ENCODE measurements around the gene TSC2. TPM values are rescaled to one million over a fixed set of nuclear protein-coding genes. Genes with fewer than 3 reads are reported as not detected.

Gene TSC2
- total RNA-seq, 2 donors from 2014 or later: 86.3 to 168 TPM

DNA sequence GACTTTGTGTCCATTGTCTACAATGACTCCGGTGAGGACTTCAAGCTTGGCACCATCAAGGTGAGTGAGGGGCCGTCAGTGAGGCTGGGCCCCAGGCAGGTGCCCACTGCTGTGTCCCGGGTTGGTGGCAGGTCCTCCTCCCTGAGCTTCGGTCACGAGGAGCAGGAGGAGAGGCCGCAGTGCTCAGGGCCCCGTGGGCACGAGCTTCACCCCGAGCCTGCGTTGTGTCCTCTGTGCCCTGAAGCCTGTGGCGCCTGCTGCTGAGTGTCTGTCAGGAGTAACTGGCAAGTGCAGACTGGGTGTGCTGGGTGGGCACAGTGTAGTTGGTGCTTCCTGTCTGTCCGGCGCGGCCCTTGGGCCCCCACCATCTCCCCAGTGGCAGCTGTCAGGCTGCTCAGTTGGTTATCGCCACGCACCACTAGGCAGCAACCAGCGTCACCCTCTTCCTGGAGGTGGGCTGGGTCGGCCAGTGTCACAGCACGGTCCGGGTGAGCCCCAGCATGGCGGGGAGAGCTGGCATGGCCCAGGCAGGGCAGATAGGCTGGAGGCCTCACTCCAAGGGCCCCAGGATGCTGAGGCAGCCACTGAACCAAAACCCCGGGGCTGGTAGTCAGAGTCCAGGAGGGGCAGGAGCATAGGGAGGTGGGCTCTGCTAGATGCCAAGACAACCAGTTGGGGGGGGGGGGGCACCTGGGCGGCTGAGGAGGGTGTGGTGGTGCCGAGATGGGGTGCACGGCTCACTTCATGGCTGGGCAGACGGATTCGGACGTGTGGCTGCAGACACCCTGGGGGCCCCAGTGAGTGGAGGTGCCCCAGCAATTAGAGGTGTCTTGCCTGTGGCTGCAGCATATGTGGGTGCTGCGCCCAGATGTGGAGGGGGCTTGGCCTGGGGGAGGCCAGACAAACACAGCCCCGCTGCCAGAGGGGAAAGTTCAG is 39.3 kb downstream of the TSC2 start:
- Histone ChIP-seq H3K36me3 (peaks cover 0 to 21% of the 10 kb centered on the region in 2 donors), H3K27ac (peak overlapping the region; percentile 88 to 92), H3K4me3 (no peak overlapping the region), H3K4me1 (replicated peaks) (peaks cover 35% of the 10 kb centered on the region), H3K27me3 (replicated peaks; ENCODE audit: insufficient read depth) (no peaks in the 10 kb centered on the region), H3K9me3 (no peaks in the 10 kb centered on the region)
- 88% methylated on average over 29 of the region's 30 CpGs for WGBS
- TF ChIP-seq, protein P1, sequence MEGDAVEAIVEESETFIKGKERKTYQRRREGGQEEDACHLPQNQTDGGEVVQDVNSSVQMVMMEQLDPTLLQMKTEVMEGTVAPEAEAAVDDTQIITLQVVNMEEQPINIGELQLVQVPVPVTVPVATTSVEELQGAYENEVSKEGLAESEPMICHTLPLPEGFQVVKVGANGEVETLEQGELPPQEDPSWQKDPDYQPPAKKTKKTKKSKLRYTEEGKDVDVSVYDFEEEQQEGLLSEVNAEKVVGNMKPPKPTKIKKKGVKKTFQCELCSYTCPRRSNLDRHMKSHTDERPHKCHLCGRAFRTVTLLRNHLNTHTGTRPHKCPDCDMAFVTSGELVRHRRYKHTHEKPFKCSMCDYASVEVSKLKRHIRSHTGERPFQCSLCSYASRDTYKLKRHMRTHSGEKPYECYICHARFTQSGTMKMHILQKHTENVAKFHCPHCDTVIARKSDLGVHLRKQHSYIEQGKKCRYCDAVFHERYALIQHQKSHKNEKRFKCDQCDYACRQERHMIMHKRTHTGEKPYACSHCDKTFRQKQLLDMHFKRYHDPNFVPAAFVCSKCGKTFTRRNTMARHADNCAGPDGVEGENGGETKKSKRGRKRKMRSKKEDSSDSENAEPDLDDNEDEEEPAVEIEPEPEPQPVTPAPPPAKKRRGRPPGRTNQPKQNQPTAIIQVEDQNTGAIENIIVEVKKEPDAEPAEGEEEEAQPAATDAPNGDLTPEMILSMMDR (IDR thresholded peaks at IDR 0.05): no peak
- TF ChIP-seq POLR2A (IDR thresholded peaks at IDR 0.05) (no peak), POLR2AphosphoS5 (IDR thresholded peaks at IDR 0.05) (no peak)
- no peak for DNase-seq (ENCODE audit: low spot score)
- intact Hi-C loops (cut with DNase I): no loop called here

DNA sequence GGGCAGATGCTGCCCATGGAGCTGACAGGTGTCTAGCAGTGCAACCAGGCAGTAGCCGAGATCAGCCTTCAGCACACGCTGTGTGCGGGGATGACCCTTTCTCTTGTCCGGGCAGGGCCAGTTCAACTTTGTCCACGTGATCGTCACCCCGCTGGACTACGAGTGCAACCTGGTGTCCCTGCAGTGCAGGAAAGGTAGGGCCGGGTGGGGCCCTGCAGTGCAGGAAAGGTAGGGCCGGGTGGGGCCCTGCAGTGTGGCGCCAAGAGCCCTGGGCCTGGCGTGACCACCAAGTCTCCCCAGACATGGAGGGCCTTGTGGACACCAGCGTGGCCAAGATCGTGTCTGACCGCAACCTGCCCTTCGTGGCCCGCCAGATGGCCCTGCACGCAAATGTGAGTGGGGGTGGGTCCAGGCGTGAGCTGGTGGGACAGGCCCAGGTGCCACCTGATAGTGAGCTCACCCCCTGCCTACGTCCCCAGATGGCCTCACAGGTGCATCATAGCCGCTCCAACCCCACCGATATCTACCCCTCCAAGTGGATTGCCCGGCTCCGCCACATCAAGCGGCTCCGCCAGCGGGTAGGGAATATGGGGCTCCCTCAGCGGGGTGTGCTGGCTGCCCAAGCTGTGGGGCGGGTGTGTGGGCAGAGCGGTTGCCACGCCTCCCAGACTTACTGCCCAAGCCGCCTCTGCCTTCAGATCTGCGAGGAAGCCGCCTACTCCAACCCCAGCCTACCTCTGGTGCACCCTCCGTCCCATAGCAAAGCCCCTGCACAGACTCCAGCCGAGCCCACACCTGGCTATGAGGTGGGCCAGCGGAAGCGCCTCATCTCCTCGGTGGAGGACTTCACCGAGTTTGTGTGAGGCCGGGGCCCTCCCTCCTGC is 40.2 kb downstream of the TSC2 start:
- TF ChIP-seq POLR2A (IDR thresholded peaks at IDR 0.05) (no peak), POLR2AphosphoS5 (IDR thresholded peaks at IDR 0.05) (no peak)
- TF ChIP-seq, protein P1 (IDR thresholded peaks at IDR 0.05): no peak
- WGBS: 81% methylated on average over 40 of the region's 41 CpGs
- Histone ChIP-seq H3K27me3 (replicated peaks; ENCODE audit: insufficient read depth) (no peaks in the 10 kb centered on the region), H3K36me3 (peaks cover 0 to 24% of the 10 kb centered on the region in 2 donors), H3K27ac (peak overlapping the region in 1 of 2 donors; percentile 92), H3K9me3 (no peaks in the 10 kb centered on the region), H3K4me3 (no peak overlapping the region), H3K4me1 (replicated peaks) (peaks cover 32% of the 10 kb centered on the region)
- no peak for DNase-seq (ENCODE audit: low spot score)
- intact Hi-C loops (cut with DNase I): no loop called here

DNA sequence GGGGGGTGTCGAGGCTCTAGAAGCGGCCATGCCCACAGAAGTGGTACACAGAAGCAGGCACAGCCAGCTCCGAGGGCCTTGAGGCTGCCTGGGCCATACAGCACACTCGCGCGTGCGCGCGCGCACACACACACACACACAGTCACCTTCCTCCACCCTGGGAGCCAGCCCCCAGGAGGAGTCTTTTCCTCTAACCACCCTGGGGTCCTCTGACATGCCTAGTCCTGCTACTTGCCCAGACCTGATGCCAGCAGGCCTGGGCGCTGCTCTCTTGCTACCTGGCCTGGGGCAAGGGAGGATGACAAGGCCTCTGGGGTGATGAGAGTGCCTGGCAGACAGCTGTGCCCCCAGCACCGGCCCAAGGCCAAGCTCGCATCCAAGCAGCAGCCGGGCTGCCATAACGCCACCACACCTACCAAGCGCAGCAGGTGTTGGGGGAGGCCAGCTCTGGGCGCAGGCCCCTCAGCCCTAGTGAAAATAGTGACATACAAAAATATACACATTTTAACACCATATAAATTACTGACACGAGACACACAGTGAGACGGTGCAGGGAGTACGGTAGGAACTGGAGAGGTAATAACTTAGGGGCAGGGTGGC is 41.1 kb downstream of the TSC2 start:
- Histone ChIP-seq H3K4me1 (replicated peaks) (peaks cover 32% of the 10 kb centered on the region), H3K27ac (peak overlapping the region in 1 of 2 donors; percentile 77), H3K27me3 (replicated peaks; ENCODE audit: insufficient read depth) (no peaks in the 10 kb centered on the region), H3K4me3 (no peak overlapping the region), H3K9me3 (no peaks in the 10 kb centered on the region), H3K36me3 (peaks cover 0 to 33% of the 10 kb centered on the region in 2 donors)
- TF ChIP-seq POLR2AphosphoS5 (IDR thresholded peaks at IDR 0.05) (no peak), POLR2A (IDR thresholded peaks at IDR 0.05) (no peak)
- TF ChIP-seq, protein P1 (IDR thresholded peaks at IDR 0.05): no peak
- 62% methylated on average over 19 of the region's 20 CpGs for WGBS
- DNase-seq (ENCODE audit: low spot score): no peak
- intact Hi-C loops (cut with DNase I): no loop called here

DNA sequence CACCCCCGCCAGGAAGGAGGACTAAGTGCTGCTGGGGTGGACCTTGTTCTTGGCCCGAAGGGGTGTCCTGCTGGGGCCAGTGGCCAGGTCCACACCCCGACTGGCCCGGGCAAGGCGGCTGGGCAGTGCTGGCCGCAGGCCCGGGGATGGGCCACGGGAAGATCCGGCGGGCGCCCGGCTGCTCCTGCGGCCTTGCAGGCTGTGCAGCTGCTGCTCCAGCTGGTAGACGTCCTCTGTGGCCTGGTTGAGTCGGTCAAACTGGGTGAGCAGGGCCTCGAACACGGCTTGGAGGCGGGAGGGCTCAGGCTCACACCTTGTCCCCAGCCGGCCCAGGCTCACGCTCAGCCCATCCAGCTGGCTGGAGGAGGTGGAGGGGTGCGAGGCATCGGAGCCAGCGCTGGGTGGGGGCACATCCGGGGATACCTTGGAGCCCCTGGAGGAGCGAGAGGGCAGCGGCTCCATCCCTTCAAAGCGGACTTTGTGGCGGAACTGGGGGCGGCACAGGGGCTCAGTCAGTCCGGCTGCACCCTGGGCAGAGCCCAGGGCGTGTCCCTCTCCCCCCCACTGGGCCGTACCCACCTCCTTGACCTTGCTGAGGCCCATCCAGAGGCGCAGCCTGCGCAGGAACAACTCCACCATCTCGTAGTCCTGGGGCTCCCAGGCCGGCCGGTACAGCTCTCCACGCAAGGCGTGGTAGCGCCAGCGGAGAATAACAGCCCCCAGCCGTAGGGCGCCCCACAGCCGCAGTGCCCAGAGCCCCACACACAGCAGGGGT is 42.1 kb downstream of the TSC2 start:
- intact Hi-C loops (cut with DNase I): no loop called here
- peaks cover 31% of the 10 kb centered on the region for H3K4me1 ChIP-seq (replicated peaks)
- H3K36me3 ChIP-seq: peaks cover 3 to 39% of the 10 kb centered on the region in 2 donors
- TF ChIP-seq, protein P1 (IDR thresholded peaks at IDR 0.05): no peak
- peak overlapping the region; percentile 69 to 77 for H3K27ac ChIP-seq
- 85% methylated on average over 42 of the region's 44 CpGs for WGBS
- no peaks in the 10 kb centered on the region for H3K9me3 ChIP-seq
- no peak for DNase-seq (ENCODE audit: low spot score)
- H3K4me3 ChIP-seq: no peak overlapping the region
- no peaks in the 10 kb centered on the region for H3K27me3 ChIP-seq (replicated peaks; ENCODE audit: insufficient read depth)
